Esophagus squamous epithelium (tissue), 5 donors: ENCODE results near the gene SRSF3. TPM values are rescaled to one million over a fixed set of nuclear protein-coding genes. Genes with fewer than 3 reads are reported as not detected.
A peak's percentile ranks its signal among the peaks of the same experiment; 100 is the strongest.

Source experiments
- DNase-seq: peaks from one replicate; lab custom pipeline; 2025; lab: John Stamatoyannopoulos, UW
- H3K27ac ChIP-seq, 4 donors: fragments of 200-600 bp; sonication (generic); one replicate each; pipeline ENCODE4 v1.5.1; 2016 to 2019; ENCODE audit warnings: mild to moderate bottlenecking in 1 of 4
- H3K27me3 ChIP-seq, 4 donors: fragments of 200-600 bp; sonication (generic); 1 replicate in 3 of 4; 2 replicates in 1 of 4; pipeline versions ENCODE4 v1.5.1 to v1.6.0; 2017 to 2021; ENCODE audit warnings: antibody characterized with exemption in 1 of 4
- H3K36me3 ChIP-seq, 3 donors: fragments of 200-600 bp; sonication (generic); one replicate each; pipeline ENCODE4 v1.5.1; 2016 to 2019
- H3K4me1 ChIP-seq, 3 donors: fragments of 200-600 bp; sonication (generic); one replicate each; pipeline ENCODE4 v1.5.1; 2017 to 2019
- H3K4me3 ChIP-seq, 4 donors: fragments of 200-600 bp; sonication (generic); 1 replicate in 3 of 4; 2 replicates in 1 of 4; pipeline ENCODE4 v1.5.1; 2016 to 2019; ENCODE audit warnings: mild to moderate bottlenecking in 2 of 4, moderate library complexity in 1 of 4
- H3K9me3 ChIP-seq, 3 donors: fragments of 200-600 bp; sonication (generic); one replicate each; pipeline ENCODE4 v1.5.1; 2016 to 2019
- CTCF ChIP-seq, 6 experiments: fragments of 450-650 bp in 4 of 6; fragments of 200-600 bp in 2 of 6; sonication (generic) in 2 of 6; IDR thresholded peaks; one replicate each; pipeline ENCODE4 v1.5.1; 2016 to 2019; ENCODE audit warnings: antibody characterized with exemption in 6 of 6, mild to moderate bottlenecking in 4 of 6, moderate library complexity in 4 of 6
- POLR2A ChIP-seq, 4 donors: fragments of 450-650 bp; IDR thresholded peaks; one replicate each; pipeline ENCODE4 v1.6.1; 2017; ENCODE audit warnings: antibody characterized with exemption in 4 of 4, mild to moderate bottlenecking in 4 of 4, moderate library complexity in 3 of 4
- WGBS, 2 donors: methylation state at CpG; one replicate each; pipeline ENCODE4 v1.1.5; 2018; 5-methylcytosine and 5-hydroxymethylcytosine counted together
- intact Hi-C: fragments of 100-400 bp; cut with DNase I; formaldehyde crosslinking; loops from one replicate; pipeline ENCODE4 v1.15.0; 2022
- total RNA-seq, 4 donors: library from RNA; depleted of rRNA; stranded (reverse); fragments of >200 nt; gene quantifications; one replicate each; pipeline ENCODE4 v1.1.0, GENCODE V29; 2016
- donor health status: DM: yes; HTN: yes; CAD: no.

SRSF3 gene
- total RNA-seq, 4 donors from 2014 or later: 111 to 213 (median 185) TPM

DNA sequence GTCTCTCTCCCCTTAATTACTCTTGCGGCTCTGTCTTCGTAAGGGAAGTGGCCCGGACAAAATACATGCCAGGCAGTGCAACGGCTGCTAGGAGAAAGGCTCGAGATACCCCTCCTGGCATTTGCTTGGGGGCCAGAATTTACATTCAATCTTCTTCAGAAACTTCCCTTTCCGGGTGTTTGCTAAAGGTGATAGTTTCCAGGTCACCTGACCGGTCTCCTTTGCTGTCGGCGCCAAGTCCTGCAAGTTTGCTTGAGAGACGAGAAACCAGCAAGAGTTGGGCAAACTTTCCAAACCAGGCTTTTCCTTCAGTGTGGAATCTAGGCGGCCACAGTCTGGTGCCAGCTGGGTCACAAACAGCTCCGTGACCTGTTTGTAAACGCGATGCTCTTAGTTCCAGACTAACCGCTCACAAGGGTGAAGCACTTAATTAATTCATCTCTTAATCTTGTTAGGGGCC, 563 bp upstream of the SRSF3 start:
- no peak for DNase-seq
- Histone ChIP-seq H3K9me3 (no peaks in the 10 kb centered on the region), H3K4me3 (peak overlapping the region; percentile 22 to 96 (median 88)), H3K4me1 (peaks cover 5 to 47% (median 24%) of the 10 kb centered on the region in 3 donors), H3K27me3 (no peaks in the 10 kb centered on the region), H3K36me3 (peaks cover 5 to 22% (median 10%) of the 10 kb centered on the region in 3 donors), H3K27ac (peak overlapping the region; percentile 95 to 100 (median 98))
- intact Hi-C loops: loop anchor here (10.0 kb wide), 1 partner anchor 49 kb away; the partner anchor contains the start of gene STK38
- TF ChIP-seq CTCF (IDR thresholded peaks at IDR 0.05): no peak
- no peak for TF ChIP-seq POLR2A (IDR thresholded peaks at IDR 0.05)
- 1 to 2% methylated on average over 10 to 12 of the region's 15 CpGs for WGBS, 2 donors

GRCh38 chr6:36594816-36595643, 868 bp downstream of the SRSF3 start:
- Histone ChIP-seq H3K4me3 (peak overlapping the region; percentile 61 to 96 (median 88)), H3K9me3 (no peaks in the 10 kb centered on the region), H3K36me3 (peaks cover 13 to 36% (median 23%) of the 10 kb centered on the region in 3 donors), H3K27me3 (no peaks in the 10 kb centered on the region), H3K4me1 (peaks cover 15 to 59% (median 39%) of the 10 kb centered on the region in 3 donors), H3K27ac (peak overlapping the region; percentile 95 to 100 (median 98))
- WGBS, 2 donors: 0 to 1% methylated on average over 15 of the region's 15 CpGs
- no peak for TF ChIP-seq CTCF (IDR thresholded peaks at IDR 0.05)
- TF ChIP-seq POLR2A (IDR thresholded peaks at IDR 0.05): no peak
- intact Hi-C loops: loop anchor here (10.0 kb wide), 1 partner anchor 50 kb away; the partner anchor contains the start of gene STK38
- DNase-seq: no peak

DNA sequence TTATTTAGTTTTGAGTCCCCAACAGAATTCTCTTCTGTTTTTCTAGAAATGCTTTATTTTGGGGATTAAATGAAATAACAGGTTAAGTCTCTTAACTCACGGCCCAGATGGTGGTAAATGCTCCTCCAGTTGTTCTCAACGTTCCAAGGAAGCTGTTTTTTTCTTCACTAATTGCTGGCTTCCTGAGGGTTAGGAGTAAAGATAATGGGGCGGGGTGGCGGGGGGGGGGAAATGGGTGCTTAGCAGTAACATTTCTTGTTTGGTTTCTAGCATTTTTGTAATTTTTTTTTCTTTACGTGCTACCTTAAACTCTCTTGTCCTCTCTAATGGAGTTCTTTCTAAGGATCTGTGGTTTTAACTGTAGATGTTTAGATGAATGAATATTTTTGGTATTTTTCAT, 2.2 kb downstream of the SRSF3 start:
- Histone ChIP-seq H3K36me3 (peaks cover 19 to 49% (median 34%) of the 10 kb centered on the region in 3 donors), H3K27me3 (no peaks in the 10 kb centered on the region), H3K4me3 (peak overlapping the region; percentile 61 to 96 (median 88)), H3K9me3 (no peaks in the 10 kb centered on the region), H3K27ac (peak overlapping the region; percentile 95 to 100 (median 98)), H3K4me1 (peaks cover 15 to 66% (median 49%) of the 10 kb centered on the region in 3 donors)
- TF ChIP-seq POLR2A (IDR thresholded peaks at IDR 0.05) (no peak), CTCF (IDR thresholded peaks at IDR 0.05) (no peak)
- DNase-seq: no peak
- intact Hi-C loops: loop anchor here (10.0 kb wide), 1 partner anchor 52 kb away; the partner anchor contains the start of gene STK38
- WGBS, 2 donors: 0% methylated on average over 5 of the region's 5 CpGs

- no peaks in the 10 kb centered on the region for H3K9me3 ChIP-seq
- DNase-seq: no peak
- TF ChIP-seq POLR2A (IDR thresholded peaks at IDR 0.05) (no peak), CTCF (IDR thresholded peaks at IDR 0.05) (no peak)
- peaks cover 19 to 63% (median 42%) of the 10 kb centered on the region in 3 donors for H3K36me3 ChIP-seq
- peaks cover 15 to 76% (median 57%) of the 10 kb centered on the region in 3 donors for H3K4me1 ChIP-seq
- H3K4me3 ChIP-seq: peak overlapping the region; percentile 61 to 96 (median 88)
- H3K27ac ChIP-seq: peak overlapping the region in 2 of 4 donors; percentile 100
- WGBS, 2 donors: 6 to 9% methylated on average over 1 of the region's 1 CpG
- no peaks in the 10 kb centered on the region for H3K27me3 ChIP-seq
- intact Hi-C loops: loop anchor here (10.0 kb wide), 1 partner anchor 53 kb away; the partner anchor contains the start of gene STK38
Observed at GRCh38 chr6:36597775-36598174, 3.6 kb downstream of the SRSF3 start.
